LNCAP (cell line): Measurements from ENCODE around the gene HSPA12A.

Experiments used
- TF ChIP-seq, protein P1 (sequence below): fragments of 450-650 bp; IDR thresholded peaks from 2 replicates; pipeline ENCODE4 v1.5.1; 2017; ENCODE audit warnings: mild to moderate bottlenecking

Gene HSPA12A

DNA sequence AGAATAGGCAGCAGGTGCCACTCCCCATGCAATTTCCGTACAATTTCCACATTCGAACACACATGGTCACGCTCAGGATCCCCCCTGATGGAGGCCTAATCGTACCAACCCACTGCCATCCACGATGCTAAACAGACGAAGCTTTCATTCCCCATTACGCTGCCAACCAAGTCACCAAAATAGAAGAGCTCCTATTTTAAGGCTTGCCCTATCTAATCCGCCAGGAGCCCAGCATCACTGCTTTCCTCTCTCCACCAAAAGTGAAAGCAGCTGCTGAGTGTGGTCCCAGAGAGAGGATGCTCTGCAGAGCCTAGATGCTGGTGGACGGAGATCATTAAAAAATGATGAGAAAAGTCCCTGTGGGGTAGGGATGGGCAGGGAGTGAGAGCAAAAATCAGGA, 43.3 kb downstream of the HSPA12A start:
- TF ChIP-seq, protein P1, sequence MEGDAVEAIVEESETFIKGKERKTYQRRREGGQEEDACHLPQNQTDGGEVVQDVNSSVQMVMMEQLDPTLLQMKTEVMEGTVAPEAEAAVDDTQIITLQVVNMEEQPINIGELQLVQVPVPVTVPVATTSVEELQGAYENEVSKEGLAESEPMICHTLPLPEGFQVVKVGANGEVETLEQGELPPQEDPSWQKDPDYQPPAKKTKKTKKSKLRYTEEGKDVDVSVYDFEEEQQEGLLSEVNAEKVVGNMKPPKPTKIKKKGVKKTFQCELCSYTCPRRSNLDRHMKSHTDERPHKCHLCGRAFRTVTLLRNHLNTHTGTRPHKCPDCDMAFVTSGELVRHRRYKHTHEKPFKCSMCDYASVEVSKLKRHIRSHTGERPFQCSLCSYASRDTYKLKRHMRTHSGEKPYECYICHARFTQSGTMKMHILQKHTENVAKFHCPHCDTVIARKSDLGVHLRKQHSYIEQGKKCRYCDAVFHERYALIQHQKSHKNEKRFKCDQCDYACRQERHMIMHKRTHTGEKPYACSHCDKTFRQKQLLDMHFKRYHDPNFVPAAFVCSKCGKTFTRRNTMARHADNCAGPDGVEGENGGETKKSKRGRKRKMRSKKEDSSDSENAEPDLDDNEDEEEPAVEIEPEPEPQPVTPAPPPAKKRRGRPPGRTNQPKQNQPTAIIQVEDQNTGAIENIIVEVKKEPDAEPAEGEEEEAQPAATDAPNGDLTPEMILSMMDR = no peak

DNA sequence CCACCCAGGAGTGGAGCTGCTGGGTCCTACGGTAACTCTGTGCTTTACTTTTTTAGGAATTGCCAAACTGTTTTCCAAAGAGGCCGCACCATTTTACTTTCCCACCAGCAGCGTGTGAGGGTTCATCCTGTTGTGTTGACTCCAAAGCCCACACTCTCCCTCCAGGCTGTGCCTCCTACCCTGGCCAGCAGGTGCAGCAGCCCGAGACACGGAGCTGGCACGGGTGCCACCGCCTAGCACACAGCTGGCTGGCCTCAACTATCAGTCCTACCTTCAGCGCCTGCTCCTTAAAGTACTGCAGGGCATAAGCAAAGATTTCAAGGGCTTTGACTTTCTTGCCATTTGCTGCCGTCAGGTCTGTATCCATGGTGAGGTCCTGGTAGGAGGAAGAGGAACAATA, 44.0 kb downstream of the HSPA12A start:
- TF ChIP-seq, protein P1 = no peak

DNA sequence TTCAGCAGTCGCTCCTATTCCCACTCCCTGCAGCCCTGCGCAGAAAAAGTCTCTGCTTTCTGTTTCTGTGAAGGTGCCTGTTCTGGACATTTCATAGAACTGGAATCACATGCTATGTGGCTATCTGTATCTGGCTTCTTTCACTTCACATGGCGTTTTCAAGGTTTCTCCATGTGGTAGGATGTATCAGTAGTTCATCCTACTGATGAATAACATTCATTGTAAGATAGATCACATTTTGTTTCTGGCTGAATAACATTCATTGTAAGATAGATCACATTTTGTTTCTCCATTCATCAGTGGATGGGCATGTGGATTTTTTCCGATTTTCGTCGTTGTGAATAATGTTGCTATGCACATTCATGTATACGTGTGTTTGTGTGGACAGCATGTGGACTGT, 44.5 kb downstream of the HSPA12A start:
- TF ChIP-seq, protein P1 = no peak

DNA sequence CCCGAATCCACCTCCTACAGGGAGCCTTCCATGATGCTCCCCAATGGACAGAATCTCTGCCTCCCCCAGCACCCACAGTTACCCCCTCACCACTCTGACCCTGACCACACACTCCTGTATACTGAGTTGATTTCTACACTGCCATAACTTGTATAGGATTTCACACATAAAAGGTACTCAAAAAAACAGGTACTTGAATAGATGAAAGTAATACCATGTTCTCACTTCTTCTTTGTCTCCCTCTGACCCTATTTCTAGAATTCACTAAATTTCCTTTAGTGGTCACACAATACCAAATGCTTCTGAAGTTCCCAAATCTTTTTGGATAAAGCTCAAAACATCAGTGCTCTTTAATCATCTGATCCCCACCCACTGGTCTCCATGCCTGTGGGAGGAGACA, 45.4 kb downstream of the HSPA12A start:
- TF ChIP-seq, protein P1 = no peak

DNA sequence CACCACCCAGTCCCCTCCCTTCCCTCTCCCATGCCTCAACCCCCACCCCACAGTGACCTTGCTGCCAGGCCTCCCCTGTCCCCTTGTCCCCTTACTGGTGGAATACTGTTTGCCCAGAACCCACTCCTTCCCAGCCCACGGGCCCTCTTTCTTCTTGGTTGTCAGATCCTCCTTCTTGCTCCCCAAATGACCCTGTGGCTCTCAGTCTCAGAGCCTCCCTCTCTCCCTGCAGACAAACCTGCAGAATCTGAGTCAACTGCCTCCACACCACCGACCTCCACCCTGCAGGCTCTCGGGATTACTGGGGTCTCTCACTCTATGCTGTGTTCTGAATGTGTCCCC, 47.5 kb downstream of the HSPA12A start:
- TF ChIP-seq, protein P1 = no peak

DNA sequence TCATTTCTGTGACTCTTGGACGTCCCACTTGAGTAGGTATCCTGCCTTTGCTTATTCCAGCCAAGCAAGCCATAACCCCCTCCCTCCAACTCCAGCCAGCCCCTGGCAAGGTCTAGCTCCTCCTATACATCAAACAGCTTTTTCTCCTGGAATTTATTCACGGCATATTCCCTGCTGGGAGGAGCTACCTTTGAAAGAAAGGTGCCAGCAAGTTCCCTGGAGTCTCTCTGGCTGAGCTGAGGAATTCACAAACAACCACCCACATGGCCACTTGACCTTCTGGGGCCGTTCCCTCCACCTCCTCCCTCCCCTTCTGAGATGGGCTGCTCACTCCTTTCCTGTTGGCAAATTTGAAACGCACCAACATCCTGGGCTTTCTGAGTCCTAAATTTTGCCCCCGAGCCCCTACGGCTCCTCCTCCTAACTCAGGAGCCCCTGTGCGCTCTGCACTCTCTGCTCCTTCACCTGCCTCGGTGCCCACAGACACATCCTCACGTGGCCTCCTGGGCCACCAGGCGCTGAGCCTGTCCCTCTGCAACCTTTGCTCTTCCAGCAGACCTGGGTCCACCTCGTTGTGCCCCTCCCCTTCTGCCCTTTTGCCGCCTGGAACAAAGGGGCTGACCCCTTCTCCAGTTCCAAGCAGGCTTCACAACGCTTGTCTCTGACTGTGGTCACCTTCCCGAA, 48.0 kb downstream of the HSPA12A start:
- TF ChIP-seq, protein P1 = no peak

DNA sequence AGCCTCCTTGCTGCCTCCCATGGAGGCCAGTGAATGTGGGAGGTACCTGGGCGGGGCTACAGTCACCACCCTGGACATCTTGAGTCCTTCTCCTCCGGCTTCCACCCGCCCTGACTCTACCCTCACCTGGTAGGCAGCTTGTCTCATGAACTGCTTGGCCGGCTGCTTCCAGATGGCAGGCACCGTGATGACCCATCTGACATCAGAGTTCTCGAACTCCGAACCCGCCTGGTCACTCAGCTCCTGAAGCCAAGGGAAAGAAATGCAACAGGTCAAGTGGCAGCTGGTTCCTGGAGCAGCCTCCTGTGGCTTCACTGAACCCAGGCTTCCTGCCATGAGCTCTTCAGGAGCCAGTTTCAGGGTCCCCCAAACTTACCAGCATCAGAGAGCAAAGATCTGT, 50.1 kb downstream of the HSPA12A start:
- TF ChIP-seq, protein P1 = no peak

DNA sequence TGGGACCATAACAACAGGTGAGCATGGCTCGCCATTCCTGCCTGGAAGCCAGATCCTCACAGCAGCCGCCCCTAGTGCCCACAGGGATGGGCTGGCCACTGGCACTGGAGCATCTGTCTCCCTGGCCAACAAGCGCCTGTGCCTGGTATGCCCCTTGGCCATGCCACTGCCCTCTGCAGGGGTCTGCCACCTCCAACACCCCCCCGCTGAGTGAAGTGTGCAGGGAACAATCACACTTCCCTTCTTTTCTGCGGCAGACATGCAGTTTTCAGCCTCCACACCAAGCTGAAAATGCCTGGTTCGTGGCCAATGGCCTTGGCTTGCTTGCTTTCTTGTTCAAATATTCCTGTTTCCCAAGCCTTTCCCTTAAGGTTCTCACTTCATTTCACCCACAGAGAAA, 50.7 kb downstream of the HSPA12A start:
- TF ChIP-seq, protein P1 = no peak
